Kidney capillary endothelial cell (primary cell): ENCODE measurements around the gene PI4KB.
"Not testable (repeated sequence)": the region's sequence is repeated elsewhere in the genome, so short reads cannot be mapped to it uniquely, and the experiment has no call there.

Source experiments
- DNase-seq: peaks from one replicate; pipeline ENCODE4 v3.0.0-alpha.2; 2018; ENCODE audit warnings: low spot score

PI4KB gene

GRCh38 chr1:151281225-151281968, 45.8 kb downstream of the PI4KB start:
- DNase-seq = peak; percentile 88

GRCh38 chr1:151277249-151277648, 50.0 kb downstream of the PI4KB start:
- DNase-seq = no peak

- not testable (repeated sequence) for DNase-seq
Measured at GRCh38 chr1:151275341-151275740, 51.9 kb downstream of the PI4KB start.

GRCh38 chr1:151273924-151274466, 53.2 kb downstream of the PI4KB start:
- no peak for DNase-seq

DNA sequence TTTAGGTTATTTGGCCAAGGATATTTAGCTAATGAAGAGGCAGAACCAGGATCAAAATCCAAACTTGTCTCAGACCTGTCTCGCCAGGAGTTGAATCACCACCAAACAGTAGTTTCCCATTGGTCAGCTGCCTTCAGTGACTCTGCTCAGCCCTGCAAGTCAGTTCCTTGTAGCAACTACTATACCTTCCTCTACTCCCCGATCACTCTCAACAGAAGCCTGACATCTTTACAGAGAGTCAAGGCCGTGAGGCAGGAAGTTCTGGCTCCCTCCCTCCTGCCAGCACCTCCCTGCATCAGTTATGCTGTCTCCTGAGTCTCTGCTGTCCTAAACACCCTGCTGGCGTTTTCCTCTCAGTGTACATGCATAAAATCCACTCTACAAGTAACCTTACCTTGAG, 59.5 kb downstream of the PI4KB start:
- no peak for DNase-seq

DNA sequence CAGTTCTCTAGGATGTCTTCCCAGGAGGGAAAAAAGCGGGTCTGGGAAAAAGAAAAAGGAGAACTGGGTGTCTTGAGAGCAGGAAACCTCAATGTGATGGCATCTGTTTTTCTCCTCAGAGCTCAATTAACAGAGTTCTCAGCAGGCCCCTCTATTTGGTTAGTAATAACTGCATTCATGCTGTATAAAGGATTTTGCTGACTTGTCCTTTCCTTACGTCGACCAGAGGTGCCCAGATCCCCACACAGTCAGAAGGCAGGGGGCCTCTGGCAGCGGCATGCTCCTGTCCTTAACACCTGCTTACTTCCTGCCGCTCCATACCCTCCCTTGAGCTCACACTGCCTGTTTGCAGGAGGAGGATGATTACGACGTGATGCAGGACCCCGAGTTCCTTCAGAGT, 60.4 kb downstream of the PI4KB start:
- no peak for DNase-seq

DNA sequence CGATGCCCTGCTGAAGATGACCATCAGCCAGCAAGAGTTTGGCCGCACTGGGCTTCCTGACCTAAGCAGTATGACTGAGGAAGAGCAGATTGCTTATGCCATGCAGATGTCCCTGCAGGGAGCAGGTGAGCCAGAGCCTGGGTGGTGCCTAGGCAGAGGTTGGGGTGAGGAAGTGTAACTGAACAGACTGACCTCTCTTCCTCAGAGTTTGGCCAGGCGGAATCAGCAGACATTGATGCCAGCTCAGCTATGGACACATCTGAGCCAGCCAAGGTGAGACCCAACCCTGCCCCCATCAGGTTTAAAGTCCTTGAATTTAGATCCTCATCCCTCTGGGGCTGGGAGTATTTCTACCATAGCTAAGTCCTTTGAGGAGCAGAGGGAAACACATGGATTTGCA, 60.9 kb downstream of the PI4KB start:
- DNase-seq = no peak

GRCh38 chr1:151265446-151266236, 61.6 kb downstream of the PI4KB start:
- no peak for DNase-seq

GRCh38 chr1:151259351-151259750, 67.9 kb downstream of the PI4KB start:
- DNase-seq = no peak

GRCh38 chr1:151255381-151255780, 71.8 kb downstream of the PI4KB start:
- DNase-seq = no peak

GRCh38 chr1:151254217-151255213, 72.7 kb downstream of the PI4KB start, which contains the start of gene PSMD4:
TSS of gene PSMD4 (plus strand) at chr1:151254734. CDS start at chr1:151254783, 49 bp downstream.
- DNase-seq = peak; percentile 95

DNA sequence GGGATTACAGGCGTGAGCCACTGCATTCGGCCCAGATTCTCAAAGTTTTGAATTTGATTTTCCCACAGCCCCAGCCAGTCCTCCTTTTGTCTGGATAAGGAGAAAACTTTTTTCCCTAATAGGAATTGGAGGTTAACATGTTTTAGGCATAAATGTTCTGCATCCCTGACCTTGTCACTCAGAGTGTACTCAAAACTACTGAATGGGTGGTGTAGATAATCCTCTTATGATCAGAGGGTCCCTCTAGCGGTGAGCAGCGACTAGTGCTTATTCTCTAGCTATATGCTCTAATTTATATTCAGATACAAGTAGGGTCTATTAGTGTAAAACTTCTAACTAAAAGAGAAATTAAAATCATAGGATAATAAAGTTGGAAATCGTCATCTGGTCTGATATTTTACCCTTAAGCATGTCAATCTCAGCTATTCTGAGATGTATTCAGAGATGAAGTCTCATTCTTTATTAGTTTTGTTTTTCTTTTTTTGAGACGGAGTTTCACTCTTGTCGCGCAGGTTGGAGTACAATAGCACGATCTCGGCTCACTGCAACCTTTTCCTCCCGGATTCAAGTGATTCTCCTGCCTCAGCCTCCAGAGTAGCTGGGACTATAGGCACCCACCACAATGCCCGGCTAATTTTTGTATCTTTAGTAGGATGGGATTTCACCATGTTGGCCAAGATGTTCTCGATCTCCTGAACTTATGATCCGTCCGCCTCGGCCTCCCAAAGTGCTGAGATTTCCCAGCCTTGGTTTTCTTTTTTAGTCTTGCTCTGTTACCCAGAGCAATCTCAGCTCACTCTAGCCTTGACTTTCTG, 75.4 kb downstream of the PI4KB start:
- DNase-seq = peak; percentile 64

DNA sequence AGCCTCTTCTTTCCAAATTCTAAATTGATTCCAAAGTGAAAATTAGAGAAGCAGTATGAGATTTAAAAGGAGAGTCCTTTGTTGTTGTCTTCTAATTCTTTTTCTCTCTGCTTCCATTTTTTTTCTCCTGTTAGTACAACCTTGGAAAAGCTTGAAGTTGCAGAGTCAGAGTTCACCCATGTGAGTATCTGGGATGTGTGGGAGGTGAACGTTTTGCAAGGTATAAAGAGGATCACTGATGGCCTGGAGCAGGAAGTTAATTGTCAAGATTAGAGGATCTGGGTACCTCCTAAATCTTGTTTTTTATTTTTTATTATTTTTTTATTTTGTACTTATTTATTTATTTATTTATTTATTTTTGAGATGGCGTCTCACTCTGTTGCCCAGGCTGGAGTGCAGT, 80.4 kb downstream of the PI4KB start:
- no peak for DNase-seq

GRCh38 chr1:151243683-151244216, 83.5 kb downstream of the PI4KB start:
- no peak for DNase-seq

DNA sequence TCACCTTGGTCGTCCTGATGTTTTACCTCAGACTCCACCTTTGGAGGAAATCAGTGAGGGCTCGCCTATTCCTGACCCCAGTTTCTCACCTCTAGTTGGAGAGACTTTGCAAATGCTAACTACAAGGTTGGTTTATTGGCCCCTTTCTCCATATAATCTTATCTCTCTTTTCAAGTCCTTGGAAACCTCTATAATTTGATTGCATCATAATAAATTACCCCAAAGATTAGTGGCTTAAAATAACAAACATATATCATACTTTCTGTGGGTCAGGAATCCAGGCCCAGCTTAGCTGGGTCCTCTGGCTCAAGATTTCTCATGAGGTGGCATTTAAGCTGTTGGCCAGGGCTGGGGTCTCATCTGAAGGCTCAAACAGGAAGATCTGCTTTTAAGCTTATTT, 84.8 kb downstream of the PI4KB start:
- DNase-seq = no peak
